Astrocyte (in vitro differentiated cells and primary cell): Measurements from ENCODE around the gene ZNF783. TPM values are rescaled to one million over a fixed set of nuclear protein-coding genes. Genes with fewer than 3 reads are reported as not detected.
"Not testable (repeated sequence)": the region's sequence is repeated elsewhere in the genome, so short reads cannot be mapped to it uniquely, and the experiment has no call there.

ENCODE experiments used
- DNase-seq: peaks from one replicate; pipeline ENCODE4 v3.0.0-alpha.2; 2010; ENCODE audit warnings: low read depth
- FAIRE-seq: peaks from 2 replicates; lab custom pipeline; 2011; peaks lifted over from hg19 to GRCh38; lab: Jason Lieb, UNC
- H2AFZ ChIP-seq: 2 replicates; pipeline ENCODE4 v1.6.0; 2012; ENCODE audit warnings: low read depth, low read length, inconsistent platforms
- H3K27ac ChIP-seq: 2 replicates; pipeline ENCODE4 v1.5.1; 2011; ENCODE audit warnings: low read depth, low read length, inconsistent platforms
- H3K27me3 ChIP-seq: 2 replicates; pipeline ENCODE4 v1.6.0; 2011; ENCODE audit warnings: low read length, inconsistent platforms; ENCODE audit not compliant: insufficient read depth
- H3K36me3 ChIP-seq: 2 replicates; pipeline ENCODE4 v1.5.1; 2011; ENCODE audit warnings: low read length, inconsistent platforms; ENCODE audit not compliant: insufficient read depth
- H3K4me1 ChIP-seq: 2 replicates; pipeline ENCODE4 v1.5.1; 2011; ENCODE audit warnings: low read length, inconsistent platforms; ENCODE audit not compliant: insufficient read depth
- H3K4me2 ChIP-seq: 2 replicates; pipeline ENCODE4 v1.6.0; 2012; ENCODE audit warnings: low read length, inconsistent platforms
- H3K4me3 ChIP-seq: 2 replicates; pipeline ENCODE4 v1.5.1; 2011; ENCODE audit warnings: low read depth, mild to moderate bottlenecking, low read length, inconsistent platforms; ENCODE audit not compliant: insufficient read depth
- H3K79me2 ChIP-seq: 2 replicates; pipeline ENCODE4 v1.6.0; 2012; ENCODE audit warnings: mild to moderate bottlenecking, low read length, inconsistent platforms; ENCODE audit not compliant: insufficient read depth
- H3K9ac ChIP-seq: 2 replicates; pipeline ENCODE4 v1.6.0; 2012; ENCODE audit warnings: mild to moderate bottlenecking, low read length, inconsistent platforms
- H3K9me3 ChIP-seq: 2 replicates; pipeline ENCODE4 v1.5.1; 2012; ENCODE audit warnings: low read depth, mild to moderate bottlenecking, low read length, inconsistent platforms; ENCODE audit not compliant: insufficient read depth
- H4K20me1 ChIP-seq: 2 replicates; pipeline ENCODE4 v1.6.0; 2012; ENCODE audit warnings: low read length, inconsistent platforms; ENCODE audit not compliant: insufficient read depth
- H3K27ac Mint-ChIP-seq: one replicate; pipeline ENCODE4 v1.8.0; 2021; ENCODE audit warnings: mild to moderate bottlenecking, mixed read lengths; ENCODE audit not compliant: unreplicated experiment
- H3K27me3 Mint-ChIP-seq: one replicate; pipeline ENCODE4 v1.8.0; 2021; ENCODE audit warnings: low read depth, mixed read lengths; ENCODE audit not compliant: unreplicated experiment
- H3K36me3 Mint-ChIP-seq: one replicate; pipeline ENCODE4 v1.8.0; 2021; ENCODE audit warnings: low read depth, mixed read lengths; ENCODE audit not compliant: unreplicated experiment
- H3K4me1 Mint-ChIP-seq: one replicate; pipeline ENCODE4 v1.8.0; 2021; ENCODE audit warnings: low read depth, mixed read lengths; ENCODE audit not compliant: unreplicated experiment
- H3K4me3 Mint-ChIP-seq: one replicate; pipeline ENCODE4 v1.8.0; 2021; ENCODE audit warnings: mild to moderate bottlenecking, moderate library complexity, mixed read lengths; ENCODE audit not compliant: unreplicated experiment
- H3K9me3 Mint-ChIP-seq: one replicate; pipeline ENCODE4 v1.8.0; 2021; ENCODE audit warnings: mild to moderate bottlenecking, mixed read lengths; ENCODE audit not compliant: unreplicated experiment
- CTCF ChIP-seq: IDR thresholded peaks from 2 replicates; pipeline ENCODE4 v1.5.1; 2011; ENCODE audit warnings: low read depth, mild to moderate bottlenecking, inconsistent platforms, low read length, moderate library complexity; ENCODE audit not compliant: insufficient read depth
- EZH2 ChIP-seq: IDR thresholded peaks from 2 replicates; pipeline ENCODE4 v1.6.1; 2012; ENCODE audit warnings: mild to moderate bottlenecking, low read length, inconsistent platforms; ENCODE audit not compliant: insufficient read depth
- total RNA-seq: library from RNA; stranded (reverse); gene quantifications from 2 replicates; pipeline ENCODE4 v1.2.1, GENCODE V29; 2021

The ZNF783 gene
- total RNA-seq, 1 donor from 2014 or later = 10.6 TPM

DNA sequence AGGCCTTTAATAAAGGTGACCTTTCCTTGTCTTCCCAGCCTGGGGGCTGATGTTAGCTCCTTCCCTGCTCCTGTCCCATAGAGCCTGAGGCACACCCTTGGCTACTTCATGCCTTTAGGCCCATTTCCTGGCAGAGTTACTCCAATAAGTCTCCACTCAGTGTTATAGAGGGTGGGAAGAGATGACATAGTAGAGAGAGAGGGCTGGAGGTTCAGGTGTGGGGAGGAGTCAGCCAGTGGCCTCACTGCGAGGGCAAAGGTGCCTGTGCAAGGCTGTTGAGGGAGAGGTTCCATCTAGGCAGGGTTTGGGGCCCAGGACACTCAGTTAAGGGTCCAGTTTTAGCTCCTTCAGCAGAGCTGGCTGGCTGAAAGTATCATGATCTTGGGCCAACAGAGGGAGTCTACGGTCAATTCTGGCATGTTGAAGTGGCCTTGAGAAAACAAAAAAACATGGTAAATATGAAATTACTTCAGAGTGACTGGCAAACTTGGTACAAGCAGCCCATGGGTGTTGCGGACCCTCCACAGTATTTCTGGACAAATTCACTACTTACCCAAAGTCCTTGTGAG lies 67.9 kb downstream of the ZNF783 start:
- H3K79me2 ChIP-seq = no peaks in the 10 kb centered on the region
- no peak for TF ChIP-seq CTCF
- TF ChIP-seq EZH2 = no peak
- no peak overlapping the region for H3K27ac ChIP-seq
- no peaks in the 10 kb centered on the region for H3K4me1 ChIP-seq
- H3K27me3 ChIP-seq = no peaks in the 10 kb centered on the region
- DNase-seq (no peak), FAIRE-seq (no peak)
- Mint-ChIP-seq H3K4me3 (no peak overlapping the region), H3K4me1 (no peaks in the 10 kb centered on the region), H3K27me3 (peaks cover 2% of the 10 kb centered on the region), H3K36me3 (no peaks in the 10 kb centered on the region), H3K27ac (no peak overlapping the region), H3K9me3 (no peaks in the 10 kb centered on the region)
- H3K4me2 ChIP-seq = no peak overlapping the region
- H2AFZ ChIP-seq = no peak overlapping the region
- H3K36me3 ChIP-seq = no peaks in the 10 kb centered on the region
- no peaks in the 10 kb centered on the region for H3K9me3 ChIP-seq
- no peak overlapping the region for H3K4me3 ChIP-seq
- no peak overlapping the region for H3K9ac ChIP-seq
- H4K20me1 ChIP-seq = no peaks in the 10 kb centered on the region

DNA sequence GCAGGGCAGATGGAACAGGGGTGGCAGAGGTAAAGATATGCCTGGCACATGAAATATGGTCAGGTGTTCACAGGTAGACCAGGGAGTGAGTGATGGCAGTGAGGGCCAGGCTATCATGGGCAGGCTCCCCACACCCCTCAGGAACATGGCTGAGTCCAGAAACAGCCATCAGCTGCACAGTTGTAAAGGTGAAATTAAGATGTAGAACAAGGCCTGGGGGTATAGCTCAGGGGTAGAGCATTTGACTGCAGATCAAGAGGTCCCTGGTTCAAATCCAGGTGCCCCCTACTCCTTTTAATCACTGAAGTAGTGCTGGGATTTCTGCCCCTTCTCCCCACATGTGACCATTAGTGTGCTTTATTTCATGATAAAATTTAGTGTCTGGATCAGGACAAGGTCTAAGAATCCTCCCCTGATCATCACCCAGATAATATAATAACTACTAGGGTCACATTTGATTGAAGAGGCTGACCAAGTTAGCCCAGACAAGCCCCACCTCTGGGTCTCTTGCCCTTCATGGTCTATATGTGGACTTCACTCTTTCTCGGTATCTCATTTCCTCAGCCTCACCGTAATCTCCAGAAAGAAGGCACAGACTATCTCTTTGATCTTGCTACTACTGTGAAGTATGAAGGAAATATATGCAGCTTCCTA lies 69.0 kb downstream of the ZNF783 start:
- no peaks in the 10 kb centered on the region for H4K20me1 ChIP-seq
- FAIRE-seq = no peak
- H3K4me1 ChIP-seq = no peaks in the 10 kb centered on the region
- H3K27ac Mint-ChIP-seq = no peak overlapping the region
- H3K27ac ChIP-seq = no peak overlapping the region
- no peak overlapping the region for H3K4me3 Mint-ChIP-seq
- no peaks in the 10 kb centered on the region for H3K36me3 Mint-ChIP-seq
- H3K9ac ChIP-seq = no peak overlapping the region
- no peak overlapping the region for H3K4me2 ChIP-seq
- no peak for TF ChIP-seq CTCF
- TF ChIP-seq EZH2 = no peak
- H3K9me3 ChIP-seq = no peaks in the 10 kb centered on the region
- H3K4me3 ChIP-seq = no peak overlapping the region
- no peaks in the 10 kb centered on the region for H3K36me3 ChIP-seq
- H2AFZ ChIP-seq = no peak overlapping the region
- H3K9me3 Mint-ChIP-seq = peaks cover 3% of the 10 kb centered on the region
- no peaks in the 10 kb centered on the region for H3K27me3 ChIP-seq
- peaks cover 2% of the 10 kb centered on the region for H3K27me3 Mint-ChIP-seq
- DNase-seq = no peak
- no peaks in the 10 kb centered on the region for H3K79me2 ChIP-seq
- no peaks in the 10 kb centered on the region for H3K4me1 Mint-ChIP-seq

- H3K36me3 Mint-ChIP-seq, H3K4me1 ChIP-seq, H3K79me2 ChIP-seq, H3K4me1 Mint-ChIP-seq, DNase-seq, H3K9me3 Mint-ChIP-seq, H3K27ac ChIP-seq, H3K4me2 ChIP-seq, H3K27ac Mint-ChIP-seq, H3K4me3 Mint-ChIP-seq, FAIRE-seq, H3K36me3 ChIP-seq, H3K9ac ChIP-seq, H3K27me3 Mint-ChIP-seq, H4K20me1 ChIP-seq, H2AFZ ChIP-seq, H3K4me3 ChIP-seq, H3K9me3 ChIP-seq, H3K27me3 ChIP-seq: not testable (repeated sequence)
Measured at GRCh38 chr7:149332602-149333320, 70.8 kb downstream of the ZNF783 start.
